Measurements from ENCODE around the gene FOXP1.
A peak's percentile ranks its signal among the peaks of the same experiment; 100 is the strongest.

The FOXP1 gene

DNA sequence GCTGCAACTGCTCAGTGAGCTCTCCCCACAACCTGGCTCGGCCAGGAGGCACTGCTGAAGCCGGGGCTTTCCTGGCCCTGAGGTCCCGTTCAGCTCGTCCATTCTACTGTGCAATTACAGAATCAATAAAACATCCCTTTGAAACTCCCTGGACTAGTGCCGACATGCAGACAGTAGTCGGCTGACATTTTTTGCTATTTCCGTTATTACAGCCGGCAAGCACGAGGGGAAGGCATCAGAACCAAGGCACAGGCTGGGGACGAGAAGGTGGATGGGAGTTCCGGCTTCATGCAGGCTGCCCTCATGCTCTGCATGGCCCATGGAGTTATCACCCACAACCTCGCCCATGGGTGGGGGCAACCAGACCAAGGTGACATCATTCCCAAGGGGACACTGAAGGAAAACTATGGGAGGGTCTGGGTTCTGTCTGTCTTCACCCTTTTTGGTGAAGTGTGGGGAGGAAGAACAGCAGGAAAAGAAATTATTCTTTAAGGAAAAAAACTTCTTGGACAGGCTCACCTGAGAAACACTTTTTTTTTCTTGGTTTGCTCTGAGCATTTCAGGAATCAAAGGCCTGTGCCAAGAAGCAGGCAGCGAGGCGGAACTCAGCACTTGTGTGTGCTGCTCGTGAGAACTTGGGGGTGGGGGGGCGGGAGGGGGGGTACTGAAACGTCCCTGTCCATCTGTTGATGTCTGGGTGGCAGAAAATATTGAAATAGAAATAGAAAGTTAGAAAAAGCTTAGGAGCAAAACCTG lies 154.5 kb downstream of the FOXP1 start:
- peak overlapping the region; percentile 27 to 41 for H3K4me3 ChIP-seq (ENCODE audit: low read depth in 1 of 2, low read length in 2 of 2)
- H3K9ac ChIP-seq (ENCODE audit: low read depth in 1 of 2, low read length in 2 of 2), result peak overlapping the region; percentile 21 to 50
- H3K27me3 ChIP-seq (ENCODE audit: control insufficient read depth in 1 of 2, insufficient read depth in 2 of 2, low read length in 2 of 2), result no peaks in the 10 kb centered on the region
- H3K36me3 ChIP-seq (ENCODE audit: control insufficient read depth in 1 of 2, insufficient read depth in 2 of 2, low read length in 2 of 2), result no peaks in the 10 kb centered on the region
- H3K4me1 ChIP-seq (ENCODE audit: control insufficient read depth in 1 of 2, insufficient read depth in 2 of 2, low read length in 2 of 2), result peaks cover 15 to 22% of the 10 kb centered on the region in 2 donors
- peak overlapping the region; percentile 42 for H3K27ac ChIP-seq (ENCODE audit: low read depth, low read length)
- H3K9me3 ChIP-seq (ENCODE audit: control insufficient read depth in 1 of 2, low read length in 2 of 2), result no peaks in the 10 kb centered on the region

DNA sequence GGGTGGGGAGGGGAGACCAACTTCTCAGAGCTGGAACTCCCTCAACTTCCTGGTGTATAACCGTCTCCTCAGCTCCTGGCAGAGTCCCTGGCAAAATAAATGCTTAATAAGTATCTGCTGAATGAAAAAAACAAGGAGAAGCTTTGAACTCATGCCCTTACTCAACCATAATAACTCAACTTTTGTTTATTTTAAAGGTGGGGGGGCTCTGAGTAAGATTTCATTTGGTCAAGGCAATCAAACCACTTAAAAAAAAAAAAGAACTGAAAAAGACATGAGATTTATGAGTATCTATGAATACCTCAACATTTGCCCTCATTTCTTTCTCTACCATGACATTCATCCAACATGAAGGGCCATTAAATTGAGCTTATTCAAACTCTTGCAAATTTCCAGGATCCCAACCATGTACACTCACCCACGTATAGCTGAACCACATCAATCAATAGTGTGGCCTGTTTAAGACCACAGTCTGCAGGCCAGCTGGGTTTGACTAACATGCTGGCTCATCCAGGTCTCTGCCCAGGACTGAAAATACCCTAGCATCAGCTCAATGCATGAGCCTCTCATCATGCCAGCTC lies 157.9 kb downstream of the FOXP1 start:
- H3K27me3 ChIP-seq (ENCODE audit: control insufficient read depth in 1 of 2, insufficient read depth in 2 of 2, low read length in 2 of 2), result no peaks in the 10 kb centered on the region
- no peak overlapping the region for H3K4me3 ChIP-seq (ENCODE audit: low read depth in 1 of 2, low read length in 2 of 2)
- peaks cover 18 to 19% of the 10 kb centered on the region in 2 donors for H3K4me1 ChIP-seq (ENCODE audit: control insufficient read depth in 1 of 2, insufficient read depth in 2 of 2, low read length in 2 of 2)
- no peak overlapping the region for H3K9ac ChIP-seq (ENCODE audit: low read depth in 1 of 2, low read length in 2 of 2)
- H3K9me3 ChIP-seq (ENCODE audit: control insufficient read depth in 1 of 2, low read length in 2 of 2), result no peaks in the 10 kb centered on the region
- H3K27ac ChIP-seq (ENCODE audit: low read depth, low read length), result no peak overlapping the region
- no peaks in the 10 kb centered on the region for H3K36me3 ChIP-seq (ENCODE audit: control insufficient read depth in 1 of 2, insufficient read depth in 2 of 2, low read length in 2 of 2)

DNA sequence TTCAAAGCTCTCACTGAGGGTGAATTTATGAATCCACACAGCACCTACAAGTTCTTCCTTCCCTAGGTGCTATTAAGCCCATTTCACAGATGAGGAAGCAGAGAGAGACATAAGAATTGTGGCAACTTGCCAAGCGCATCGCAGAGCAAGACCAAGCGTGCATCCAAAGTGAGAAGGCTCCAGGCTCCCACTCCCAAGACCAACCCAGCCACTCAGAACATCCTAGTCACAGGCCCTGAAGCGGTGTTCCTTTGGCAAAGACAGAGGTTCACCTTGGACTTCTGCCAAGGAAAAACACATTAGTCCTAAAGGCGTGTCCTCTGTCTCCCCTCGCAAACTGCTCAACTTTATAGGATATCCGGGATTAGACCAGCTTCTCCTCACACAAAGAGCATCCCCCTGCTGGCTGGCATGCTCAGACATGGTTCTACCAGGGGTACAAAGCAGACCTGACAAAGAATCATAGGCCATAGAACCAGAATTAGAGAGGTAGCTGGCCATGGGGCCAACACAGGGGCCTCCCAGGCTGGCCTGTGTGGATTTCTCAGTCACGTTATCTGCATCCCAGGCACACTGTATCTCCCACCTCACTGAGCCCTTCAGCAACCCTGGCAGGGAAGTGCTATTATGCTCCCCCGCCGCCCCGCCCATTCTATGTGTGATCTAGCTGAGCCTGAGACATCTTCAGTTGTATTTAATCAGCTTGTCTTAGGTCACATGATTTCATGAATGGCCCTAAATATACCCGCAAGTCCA lies 160.2 kb downstream of the FOXP1 start:
- H3K36me3 ChIP-seq (ENCODE audit: control insufficient read depth in 1 of 2, insufficient read depth in 2 of 2, low read length in 2 of 2), result no peaks in the 10 kb centered on the region
- no peak overlapping the region for H3K4me3 ChIP-seq (ENCODE audit: low read depth in 1 of 2, low read length in 2 of 2)
- no peak overlapping the region for H3K27ac ChIP-seq (ENCODE audit: low read depth, low read length)
- no peaks in the 10 kb centered on the region for H3K9me3 ChIP-seq (ENCODE audit: control insufficient read depth in 1 of 2, low read length in 2 of 2)
- no peaks in the 10 kb centered on the region for H3K27me3 ChIP-seq (ENCODE audit: control insufficient read depth in 1 of 2, insufficient read depth in 2 of 2, low read length in 2 of 2)
- peaks cover 10% of the 10 kb centered on the region in 2 donors for H3K4me1 ChIP-seq (ENCODE audit: control insufficient read depth in 1 of 2, insufficient read depth in 2 of 2, low read length in 2 of 2)
- H3K9ac ChIP-seq (ENCODE audit: low read depth in 1 of 2, low read length in 2 of 2), result no peak overlapping the region

DNA sequence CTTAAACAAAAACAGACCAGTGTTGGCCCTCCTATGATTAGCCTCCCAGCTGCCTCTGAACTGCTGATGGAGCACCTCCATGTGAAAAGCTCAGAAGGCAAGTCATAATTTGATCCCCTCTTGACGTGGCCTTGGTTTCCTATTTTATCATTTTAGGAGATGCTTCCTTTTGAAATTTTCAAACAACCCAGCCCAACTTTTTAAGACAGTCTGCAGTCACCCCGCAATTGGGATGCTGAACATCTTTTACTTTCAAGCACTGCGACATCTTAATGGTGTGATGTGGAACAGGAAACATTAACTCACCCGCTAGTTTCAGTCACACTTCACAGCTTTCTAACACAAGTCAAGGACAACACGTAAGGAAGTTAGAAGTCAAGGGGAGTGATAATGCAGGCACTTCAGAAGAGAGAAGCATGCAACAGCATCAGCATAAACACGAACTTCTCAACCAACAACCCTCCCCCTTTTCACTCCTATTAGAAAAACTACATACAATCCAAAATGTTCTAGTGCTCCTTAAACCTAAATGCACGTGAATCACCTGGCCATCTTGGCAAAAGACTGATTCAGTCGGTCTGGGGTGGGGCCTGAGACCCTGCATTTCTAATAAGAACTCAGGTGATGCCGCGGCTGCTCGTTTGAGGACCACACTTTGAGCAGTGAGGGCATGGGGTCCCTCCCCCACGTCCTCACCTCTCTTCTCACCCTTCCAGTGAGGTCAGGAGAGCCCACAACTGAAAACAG lies 161.5 kb downstream of the FOXP1 start:
- Histone ChIP-seq H3K27ac (ENCODE audit: low read depth, low read length) (no peak overlapping the region), H3K27me3 (ENCODE audit: control insufficient read depth in 1 of 2, insufficient read depth in 2 of 2, low read length in 2 of 2) (no peaks in the 10 kb centered on the region), H3K9me3 (ENCODE audit: control insufficient read depth in 1 of 2, low read length in 2 of 2) (no peaks in the 10 kb centered on the region), H3K36me3 (ENCODE audit: control insufficient read depth in 1 of 2, insufficient read depth in 2 of 2, low read length in 2 of 2) (no peaks in the 10 kb centered on the region), H3K9ac (ENCODE audit: low read depth in 1 of 2, low read length in 2 of 2) (no peak overlapping the region), H3K4me1 (ENCODE audit: control insufficient read depth in 1 of 2, insufficient read depth in 2 of 2, low read length in 2 of 2) (peaks cover 4 to 7% of the 10 kb centered on the region in 2 donors), H3K4me3 (ENCODE audit: low read depth in 1 of 2, low read length in 2 of 2) (no peak overlapping the region)

DNA sequence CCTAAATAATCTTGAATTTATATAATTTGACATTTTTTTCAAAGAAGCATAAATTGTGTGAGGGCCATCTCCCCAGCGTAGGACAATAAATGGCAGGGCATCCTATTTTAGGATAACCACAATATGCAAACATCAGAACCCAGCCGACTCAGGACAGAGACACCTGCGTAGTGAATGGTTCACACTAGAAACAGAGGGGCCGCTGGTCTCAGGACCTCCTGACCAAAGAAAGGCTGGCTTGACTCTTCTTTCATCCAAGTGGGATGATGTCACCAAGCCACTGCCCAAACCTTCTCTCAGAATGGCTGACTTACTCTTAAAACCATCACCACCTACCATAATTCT lies 162.1 kb downstream of the FOXP1 start:
- H3K27me3 ChIP-seq (ENCODE audit: control insufficient read depth in 1 of 2, insufficient read depth in 2 of 2, low read length in 2 of 2), result no peaks in the 10 kb centered on the region
- H3K27ac ChIP-seq (ENCODE audit: low read depth, low read length), result no peak overlapping the region
- peaks cover 4 to 7% of the 10 kb centered on the region in 2 donors for H3K4me1 ChIP-seq (ENCODE audit: control insufficient read depth in 1 of 2, insufficient read depth in 2 of 2, low read length in 2 of 2)
- no peaks in the 10 kb centered on the region for H3K9me3 ChIP-seq (ENCODE audit: control insufficient read depth in 1 of 2, low read length in 2 of 2)
- no peak overlapping the region for H3K9ac ChIP-seq (ENCODE audit: low read depth in 1 of 2, low read length in 2 of 2)
- H3K36me3 ChIP-seq (ENCODE audit: control insufficient read depth in 1 of 2, insufficient read depth in 2 of 2, low read length in 2 of 2), result no peaks in the 10 kb centered on the region
- H3K4me3 ChIP-seq (ENCODE audit: low read depth in 1 of 2, low read length in 2 of 2), result no peak overlapping the region

DNA sequence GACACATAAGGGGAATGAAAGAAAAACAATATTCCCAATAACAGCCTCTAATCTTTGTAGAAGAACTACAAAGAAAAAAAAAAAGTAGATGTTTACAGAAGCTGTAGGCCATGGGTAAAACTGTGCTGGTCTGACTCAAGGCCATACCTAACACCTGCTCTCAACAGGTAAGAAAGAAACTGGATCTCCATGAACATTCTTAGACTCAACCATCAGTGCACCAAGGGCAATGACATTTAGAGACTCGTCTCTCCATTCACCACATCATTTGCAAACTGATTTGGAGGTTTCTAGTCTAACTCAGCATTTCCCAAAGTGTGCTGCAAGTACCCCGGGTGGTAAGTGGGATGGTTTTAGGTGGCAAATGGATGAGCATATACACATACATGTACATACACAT lies 164.2 kb downstream of the FOXP1 start:
- Histone ChIP-seq H3K9me3 (ENCODE audit: control insufficient read depth in 1 of 2, low read length in 2 of 2) (no peaks in the 10 kb centered on the region), H3K4me3 (ENCODE audit: low read depth in 1 of 2, low read length in 2 of 2) (no peak overlapping the region), H3K9ac (ENCODE audit: low read depth in 1 of 2, low read length in 2 of 2) (no peak overlapping the region), H3K4me1 (ENCODE audit: control insufficient read depth in 1 of 2, insufficient read depth in 2 of 2, low read length in 2 of 2) (peaks cover 4 to 7% of the 10 kb centered on the region in 2 donors), H3K27ac (ENCODE audit: low read depth, low read length) (no peak overlapping the region), H3K36me3 (ENCODE audit: control insufficient read depth in 1 of 2, insufficient read depth in 2 of 2, low read length in 2 of 2) (no peaks in the 10 kb centered on the region), H3K27me3 (ENCODE audit: control insufficient read depth in 1 of 2, insufficient read depth in 2 of 2, low read length in 2 of 2) (no peaks in the 10 kb centered on the region)

DNA sequence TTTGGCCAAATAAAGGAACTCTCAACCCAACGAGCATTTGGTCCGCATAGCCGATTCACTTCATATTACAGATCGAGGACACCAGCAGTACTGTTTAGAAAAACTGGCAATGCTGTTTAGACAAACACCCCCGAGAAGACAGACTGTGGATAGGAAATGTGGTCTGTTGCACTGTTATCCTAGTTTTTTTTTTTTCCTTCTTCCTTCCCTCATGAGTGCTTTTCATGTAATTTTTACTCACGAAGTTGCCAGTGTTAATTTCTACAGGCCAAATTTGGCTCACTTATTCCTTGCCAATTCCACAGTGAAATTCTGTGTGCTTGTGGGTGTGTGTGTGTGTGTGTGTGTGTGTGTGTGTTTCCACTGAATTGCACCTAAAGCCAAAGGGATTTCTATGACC lies 165.7 kb downstream of the FOXP1 start:
- Histone ChIP-seq H3K9me3 (ENCODE audit: control insufficient read depth in 1 of 2, low read length in 2 of 2) (no peaks in the 10 kb centered on the region), H3K27ac (ENCODE audit: low read depth, low read length) (no peak overlapping the region), H3K4me1 (ENCODE audit: control insufficient read depth in 1 of 2, insufficient read depth in 2 of 2, low read length in 2 of 2) (no peaks in the 10 kb centered on the region), H3K27me3 (ENCODE audit: control insufficient read depth in 1 of 2, insufficient read depth in 2 of 2, low read length in 2 of 2) (no peaks in the 10 kb centered on the region), H3K4me3 (ENCODE audit: low read depth in 1 of 2, low read length in 2 of 2) (no peak overlapping the region), H3K9ac (ENCODE audit: low read depth in 1 of 2, low read length in 2 of 2) (no peak overlapping the region), H3K36me3 (ENCODE audit: control insufficient read depth in 1 of 2, insufficient read depth in 2 of 2, low read length in 2 of 2) (no peaks in the 10 kb centered on the region)

DNA sequence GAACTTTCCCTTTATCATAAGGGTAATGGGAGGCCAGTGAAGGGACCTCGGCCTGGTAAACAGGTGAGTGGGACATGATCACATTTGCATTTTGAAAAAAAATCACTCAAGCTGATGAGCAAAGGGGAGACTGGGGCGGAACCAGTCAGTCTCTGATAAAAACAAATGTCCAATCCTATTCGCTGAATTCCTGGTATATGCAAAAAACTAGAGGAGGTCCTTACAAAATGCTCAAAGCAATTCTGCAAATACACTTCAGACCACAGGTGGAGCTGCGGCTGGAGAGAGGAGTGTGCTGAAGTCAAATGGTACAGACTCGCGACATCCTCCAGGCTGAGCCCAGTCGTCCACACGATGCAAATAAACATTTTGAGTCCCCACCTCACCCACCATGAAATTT lies 166.7 kb downstream of the FOXP1 start:
- Histone ChIP-seq H3K27ac (ENCODE audit: low read depth, low read length) (no peak overlapping the region), H3K4me3 (ENCODE audit: low read depth in 1 of 2, low read length in 2 of 2) (no peak overlapping the region), H3K36me3 (ENCODE audit: control insufficient read depth in 1 of 2, insufficient read depth in 2 of 2, low read length in 2 of 2) (no peaks in the 10 kb centered on the region), H3K9ac (ENCODE audit: low read depth in 1 of 2, low read length in 2 of 2) (no peak overlapping the region), H3K27me3 (ENCODE audit: control insufficient read depth in 1 of 2, insufficient read depth in 2 of 2, low read length in 2 of 2) (no peaks in the 10 kb centered on the region), H3K9me3 (ENCODE audit: control insufficient read depth in 1 of 2, low read length in 2 of 2) (no peaks in the 10 kb centered on the region), H3K4me1 (ENCODE audit: control insufficient read depth in 1 of 2, insufficient read depth in 2 of 2, low read length in 2 of 2) (no peaks in the 10 kb centered on the region)

DNA sequence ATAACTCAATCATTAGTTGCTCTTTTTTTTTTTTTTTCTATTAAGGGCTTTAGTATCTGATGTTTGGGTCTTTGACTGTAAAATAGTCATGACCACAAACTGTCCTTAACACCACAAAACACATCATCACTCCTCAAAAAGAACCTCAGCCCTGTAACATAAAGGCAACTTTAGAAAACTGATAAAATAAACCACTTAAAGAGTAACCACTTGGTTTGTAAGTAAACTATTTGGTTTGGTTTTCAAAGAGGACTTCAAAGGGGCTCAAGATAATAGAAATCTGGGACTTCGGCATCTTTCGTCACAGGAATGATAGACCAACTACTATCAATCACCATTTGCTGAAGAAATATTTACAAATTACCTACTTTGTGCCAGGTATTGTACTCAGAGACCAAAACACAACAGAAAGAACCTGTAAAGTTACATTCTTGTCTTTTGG lies 167.8 kb downstream of the FOXP1 start:
- no peak overlapping the region for H3K27ac ChIP-seq (ENCODE audit: low read depth, low read length)
- no peaks in the 10 kb centered on the region for H3K36me3 ChIP-seq (ENCODE audit: control insufficient read depth in 1 of 2, insufficient read depth in 2 of 2, low read length in 2 of 2)
- H3K9me3 ChIP-seq (ENCODE audit: control insufficient read depth in 1 of 2, low read length in 2 of 2), result no peaks in the 10 kb centered on the region
- H3K27me3 ChIP-seq (ENCODE audit: control insufficient read depth in 1 of 2, insufficient read depth in 2 of 2, low read length in 2 of 2), result no peaks in the 10 kb centered on the region
- no peak overlapping the region for H3K4me3 ChIP-seq (ENCODE audit: low read depth in 1 of 2, low read length in 2 of 2)
- H3K9ac ChIP-seq (ENCODE audit: low read depth in 1 of 2, low read length in 2 of 2), result no peak overlapping the region
- H3K4me1 ChIP-seq (ENCODE audit: control insufficient read depth in 1 of 2, insufficient read depth in 2 of 2, low read length in 2 of 2), result no peaks in the 10 kb centered on the region

Data from duodenal mucosa (tissue), 2 donors.